Measurements from ENCODE around the gene MYRF.

Gene MYRF

GRCh38 chr11:61752117-61752924 lies at the start of gene MYRF:
TSS of gene MYRF (plus strand) at chr11:61752636. CDS start at chr11:61752745, 109 bp downstream.
- peak; percentile 95 for DNase-seq (ENCODE audit: low spot score)

GRCh38 chr11:61702701-61703312 lies 49.6 kb upstream of the MYRF start:
- DNase-seq (ENCODE audit: low spot score), result no peak

GRCh38 chr11:61704838-61705237 lies 47.6 kb upstream of the MYRF start:
- DNase-seq (ENCODE audit: low spot score), result no peak

DNA sequence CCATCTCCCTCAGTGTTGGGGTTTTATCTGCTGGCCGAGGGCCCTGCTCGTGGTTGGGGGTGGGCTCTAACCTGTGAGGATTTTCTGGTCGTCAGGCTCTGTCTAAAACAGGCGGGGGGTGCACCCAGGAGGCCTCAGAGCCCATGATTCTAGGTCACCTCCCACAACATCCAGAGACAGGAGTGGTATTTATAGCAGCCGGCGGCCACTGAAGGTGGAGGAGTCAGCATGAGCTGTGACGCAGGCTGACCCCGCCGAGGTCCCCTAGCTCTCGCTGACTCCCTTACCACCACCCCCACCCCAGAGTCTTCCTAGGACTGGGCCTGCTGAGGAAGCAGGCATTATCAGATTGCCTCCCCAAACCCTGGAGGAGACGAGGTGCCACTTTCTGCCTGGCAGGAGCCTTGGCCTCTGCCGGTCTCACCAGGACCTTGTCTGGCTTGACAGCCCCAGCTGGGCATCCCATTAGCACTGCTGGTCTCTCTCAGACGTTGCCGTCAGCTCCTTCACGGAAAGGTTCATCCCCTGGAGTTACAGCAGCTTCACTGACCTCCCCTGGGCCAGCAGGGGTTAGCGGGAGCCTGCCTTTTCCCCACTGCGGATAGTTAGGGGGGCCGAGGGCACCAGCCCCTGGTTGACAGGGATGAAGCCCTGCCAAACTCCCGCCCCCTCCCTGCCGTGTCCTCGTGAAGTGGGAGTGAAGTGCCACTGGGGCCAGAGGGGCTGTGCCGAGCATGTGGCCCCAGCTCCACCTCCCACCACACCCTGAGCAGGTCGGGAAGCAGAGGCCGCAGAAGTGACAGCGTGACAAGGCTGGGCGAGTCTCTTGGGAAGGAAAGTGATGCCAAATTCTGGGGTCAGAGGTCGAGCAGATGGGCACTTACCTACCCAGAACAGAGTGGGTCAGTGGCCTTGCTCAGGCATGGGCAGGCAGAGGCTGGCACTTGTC lies 45.7 kb upstream of the MYRF start:
- no peak for DNase-seq (ENCODE audit: low spot score)

- no peak for DNase-seq (ENCODE audit: low spot score)
Measured at GRCh38 chr11:61707574-61707973, 44.9 kb upstream of the MYRF start.

GRCh38 chr11:61709110-61709509 lies 43.3 kb upstream of the MYRF start:
- no peak for DNase-seq (ENCODE audit: low spot score)

- DNase-seq (ENCODE audit: low spot score), result no peak
Measured at GRCh38 chr11:61709572-61709971, 42.9 kb upstream of the MYRF start.

- no peak for DNase-seq (ENCODE audit: low spot score)
Measured at GRCh38 chr11:61710019-61710418, 42.4 kb upstream of the MYRF start.

DNA sequence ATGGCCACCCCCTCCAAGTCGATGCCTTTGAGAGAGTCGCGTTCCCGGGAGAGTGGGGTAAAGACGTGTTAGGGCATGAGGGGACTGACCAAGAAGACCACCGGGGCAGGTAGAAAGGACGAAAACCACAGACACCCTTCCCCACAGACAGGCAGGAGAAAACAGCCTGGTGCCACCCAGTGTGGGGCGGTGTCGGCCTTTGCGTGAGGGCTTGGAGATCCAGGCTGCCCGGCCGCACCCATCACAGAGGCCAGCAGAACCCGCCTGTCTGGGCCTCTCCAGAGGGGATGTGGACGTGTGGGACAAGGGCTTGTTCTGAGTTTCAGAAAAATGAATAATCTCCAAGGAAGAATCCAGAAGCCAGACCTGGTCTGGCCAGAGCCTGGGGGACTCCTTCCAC lies 41.4 kb upstream of the MYRF start:
- no peak for DNase-seq (ENCODE audit: low spot score)

DNA sequence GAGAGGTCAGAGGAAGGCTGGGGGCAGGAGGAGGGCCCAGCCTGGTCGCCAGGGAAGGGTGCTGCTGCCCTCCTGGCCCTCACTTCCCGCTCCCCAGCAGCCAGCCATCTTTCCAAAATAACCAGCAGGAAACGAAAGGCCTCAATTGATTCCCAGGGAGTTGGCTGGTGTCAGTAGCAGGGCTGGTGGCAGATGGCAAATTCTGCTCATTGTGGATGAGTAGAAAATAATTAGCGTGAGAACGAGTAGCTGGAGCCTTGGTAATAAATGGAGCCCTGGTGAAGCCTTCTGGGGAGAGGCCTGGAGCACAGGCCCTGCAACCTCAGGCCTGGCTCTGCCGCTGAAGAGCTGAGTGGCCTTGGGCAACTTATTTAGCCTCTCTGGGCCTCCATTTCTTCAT lies 40.9 kb upstream of the MYRF start:
- DNase-seq (ENCODE audit: low spot score), result no peak

GRCh38 chr11:61712314-61712713 lies 40.1 kb upstream of the MYRF start:
- DNase-seq (ENCODE audit: low spot score), result no peak

DNA sequence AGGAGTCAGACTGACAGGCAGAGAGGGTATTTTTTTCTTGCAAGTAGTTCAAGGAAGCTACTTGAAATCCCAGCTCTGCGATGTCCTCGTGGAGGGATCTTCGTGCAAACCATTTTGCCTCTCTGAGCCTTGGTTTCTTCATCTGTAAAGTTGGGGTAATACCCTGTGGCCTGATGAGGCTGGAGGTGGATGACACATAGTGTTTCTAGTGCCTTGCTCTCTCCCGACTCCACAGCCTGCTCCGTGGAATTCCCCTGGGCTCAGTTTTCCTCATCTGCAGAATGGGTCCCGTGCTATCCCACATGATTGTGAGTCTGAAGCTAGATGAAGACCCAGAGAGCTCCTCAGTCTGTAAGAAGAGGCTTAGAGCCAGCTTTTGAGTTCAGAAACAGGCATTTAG lies 39.6 kb upstream of the MYRF start:
- no peak for DNase-seq (ENCODE audit: low spot score)

DNA sequence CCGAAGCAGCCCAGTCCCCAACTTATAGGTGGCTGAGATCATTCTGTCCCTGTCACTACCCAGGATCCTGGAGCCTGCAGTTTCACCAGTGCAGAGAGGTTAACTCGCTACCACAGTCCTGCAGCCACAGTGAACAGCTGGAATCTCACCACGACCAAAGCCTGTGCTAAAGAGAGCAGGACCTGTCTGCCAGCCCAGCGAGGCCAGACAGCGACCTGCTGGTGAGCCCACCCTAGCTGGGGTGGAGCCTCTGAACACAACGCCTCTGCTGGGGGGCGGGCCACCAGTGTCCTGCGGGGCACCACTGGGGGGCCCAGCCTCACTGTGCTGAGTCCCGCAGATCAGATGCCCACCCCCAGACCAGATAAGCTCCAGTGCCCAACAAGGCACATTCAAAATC lies 39.0 kb upstream of the MYRF start:
- DNase-seq (ENCODE audit: low spot score), result no peak

DNA sequence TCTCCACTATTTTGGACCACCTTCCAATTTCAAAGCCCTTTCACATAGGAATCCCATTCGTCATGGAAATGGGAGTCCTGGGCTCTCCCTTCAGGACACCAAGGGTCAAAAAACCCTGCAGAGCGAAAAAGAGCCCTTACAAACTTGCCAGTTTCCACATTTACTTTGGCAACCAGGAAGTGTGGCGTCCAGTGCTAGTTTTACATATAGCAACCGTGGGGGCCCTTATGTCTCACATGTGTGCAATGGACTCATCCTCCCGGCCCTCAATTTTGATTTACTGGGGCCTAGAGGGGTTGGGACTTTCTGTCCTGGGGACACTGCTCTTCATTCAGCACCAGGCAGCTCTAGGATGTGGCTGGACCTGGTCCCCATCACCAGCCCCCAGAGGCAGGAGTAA lies 38.5 kb upstream of the MYRF start:
- DNase-seq (ENCODE audit: low spot score), result no peak

GRCh38 chr11:61714316-61714715 lies 38.1 kb upstream of the MYRF start:
- no peak for DNase-seq (ENCODE audit: low spot score)

DNA sequence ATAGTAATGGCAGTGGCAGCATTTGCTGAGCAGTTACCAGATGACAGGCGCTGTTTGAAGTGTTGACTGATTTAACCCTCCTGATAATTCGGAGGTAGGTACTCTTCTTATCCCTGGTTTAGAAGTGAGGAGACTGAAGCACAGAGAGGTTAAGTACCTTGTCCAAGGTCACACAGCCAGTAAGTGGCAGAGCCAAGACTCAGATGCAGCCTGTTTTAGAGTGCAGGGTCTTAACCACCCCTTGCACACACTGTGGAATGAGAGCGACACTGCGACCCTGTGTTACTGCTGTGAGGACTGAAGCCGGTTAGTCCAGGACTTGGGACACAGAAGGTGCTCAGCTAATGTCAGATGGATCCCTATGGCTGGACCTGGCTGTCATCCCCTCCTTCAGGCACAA lies 37.5 kb upstream of the MYRF start:
- no peak for DNase-seq (ENCODE audit: low spot score)

DNA sequence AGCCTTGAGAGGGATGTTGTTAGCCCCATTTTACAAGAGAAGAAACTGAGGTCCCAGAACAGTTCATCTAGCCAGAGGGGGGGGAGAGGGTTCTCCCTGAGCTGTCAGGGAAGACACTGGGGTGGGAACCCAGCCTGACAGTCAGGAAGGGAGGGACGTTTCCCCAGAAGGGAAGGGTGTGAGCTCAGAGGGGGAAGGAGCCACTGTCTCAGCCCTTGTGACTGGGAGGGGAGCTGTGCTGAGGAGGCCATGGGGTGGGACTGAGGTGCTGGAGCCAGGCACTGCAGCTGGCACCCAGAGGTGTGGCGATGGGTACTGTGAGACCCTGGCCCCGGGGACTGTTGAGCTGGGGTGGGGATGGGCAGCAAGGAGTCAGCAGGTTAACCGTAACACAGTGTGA lies 36.6 kb upstream of the MYRF start:
- no peak for DNase-seq (ENCODE audit: low spot score)

- peak; percentile 65 for DNase-seq (ENCODE audit: low spot score)
Measured at GRCh38 chr11:61716478-61717285, 35.8 kb upstream of the MYRF start.

- DNase-seq (ENCODE audit: low spot score), result no peak
Measured at GRCh38 chr11:61717286-61718033, 35.0 kb upstream of the MYRF start.

DNA sequence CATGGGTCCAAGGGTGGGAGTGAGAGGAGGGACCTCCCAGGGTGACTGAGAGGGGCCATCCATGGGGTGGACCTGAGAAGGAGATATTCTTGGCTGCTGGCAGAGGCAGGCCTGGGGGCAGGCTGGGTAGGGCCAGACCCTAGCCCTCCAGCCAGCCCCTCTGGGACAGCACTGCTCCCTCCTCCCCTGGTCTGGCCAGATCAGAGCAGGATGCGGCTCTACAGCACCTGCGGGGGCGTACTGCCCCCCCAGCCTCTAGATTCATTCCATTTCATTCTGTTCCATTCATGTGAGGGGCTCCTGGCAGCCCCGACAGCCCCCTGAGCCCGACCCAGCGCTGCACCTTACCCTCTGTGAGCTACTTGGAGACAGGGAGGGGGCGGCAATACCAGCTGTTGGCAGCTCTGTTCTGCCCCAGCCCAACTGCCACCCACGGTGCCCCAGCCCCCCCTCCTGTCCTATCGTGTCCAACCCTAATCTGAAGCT lies 34.3 kb upstream of the MYRF start:
- DNase-seq (ENCODE audit: low spot score), result no peak
